ENCODE measurements around the gene DSCAML1.

DNA sequence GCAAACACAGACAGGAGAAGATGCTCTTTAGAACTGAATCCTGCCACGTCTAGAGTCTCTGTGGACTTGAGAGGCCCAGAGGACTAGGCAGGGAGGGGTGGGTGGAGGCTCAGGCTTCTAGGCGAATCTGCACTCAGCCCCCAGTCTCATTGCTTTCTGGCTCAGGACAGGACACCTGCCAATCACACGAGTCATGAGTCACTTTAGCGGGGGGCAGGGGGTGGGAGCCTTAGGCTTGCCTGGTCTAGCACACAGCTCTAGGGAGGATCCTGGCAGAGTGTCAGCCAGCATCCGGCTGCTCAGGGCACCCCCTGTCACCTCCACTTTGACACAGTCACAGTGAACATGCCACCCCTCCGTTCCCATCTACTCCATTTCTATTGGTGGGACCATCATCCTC, 301.7 kb downstream of the DSCAML1 start:
- no peak for TF ChIP-seq CTCF (IDR thresholded peaks at IDR 0.05)
- no peak for TF ChIP-seq EP300 (IDR thresholded peaks at IDR 0.05)
- TF ChIP-seq POLR2AphosphoS5 (IDR thresholded peaks at IDR 0.05) = no peak

All from upper lobe of left lung (tissue), 4 donors.